Omental fat pad (tissue), 4 donors: ENCODE results near the gene SLC35F3. TPM values are rescaled to one million over a fixed set of nuclear protein-coding genes. Genes with fewer than 3 reads are reported as not detected.

Experiments used
- ATAC-seq: fragments of 150-250 bp; one replicate; pipeline ENCODE4 v1.9.1; 2016; ENCODE audit warnings: mild to moderate bottlenecking, moderate library complexity; ENCODE audit not compliant: low FRiP score
- DNase-seq: peaks from one replicate; pipeline ENCODE4 v3.0.0-alpha.2; 2019; ENCODE audit warnings: low spot score
- CTCF ChIP-seq, 3 donors: fragments of 450-650 bp; IDR thresholded peaks; one replicate each; pipeline ENCODE4 v1.5.1; 2016 to 2017; ENCODE audit warnings: antibody characterized with exemption in 3 of 3, mild to moderate bottlenecking in 3 of 3, moderate library complexity in 2 of 3
- total RNA-seq, 4 donors: library from RNA; depleted of rRNA; stranded (reverse); fragments of >200 nt; gene quantifications; one replicate each; pipeline ENCODE4 v1.1.0, GENCODE V29; 2016

The SLC35F3 gene
- total RNA-seq, 4 donors from 2014 or later: 0.09 TPM; not detected in 3

- no peak for TF ChIP-seq CTCF (IDR thresholded peaks at IDR 0.05)
- ATAC-seq (no peak), DNase-seq (no peak)
These were observed 326.0 kb downstream of the SLC35F3 start for GRCh38 chr1:234230414-234230862.

- no peak for ATAC-seq
- no peak for TF ChIP-seq CTCF (IDR thresholded peaks at IDR 0.05)
- no peak for DNase-seq
These were observed 326.8 kb downstream of the SLC35F3 start for GRCh38 chr1:234231061-234231892.

GRCh38 chr1:234231893-234232276 lies 327.4 kb downstream of the SLC35F3 start:
- ATAC-seq (no peak), DNase-seq (no peak)
- no peak for TF ChIP-seq CTCF (IDR thresholded peaks at IDR 0.05)

- DNase-seq (no peak), ATAC-seq (no peak)
- no peak for TF ChIP-seq CTCF (IDR thresholded peaks at IDR 0.05)
These were observed 329.7 kb downstream of the SLC35F3 start for GRCh38 chr1:234234199-234234598.

- no peak for ATAC-seq
- TF ChIP-seq CTCF (IDR thresholded peaks at IDR 0.05): no peak
- DNase-seq: no peak
These were observed 331.0 kb downstream of the SLC35F3 start for GRCh38 chr1:234235434-234235881.

- no peak for DNase-seq
- TF ChIP-seq CTCF (IDR thresholded peaks at IDR 0.05): no peak
- ATAC-seq: no peak
These were observed 332.9 kb downstream of the SLC35F3 start for GRCh38 chr1:234237393-234237792.

GRCh38 chr1:234238060-234238459 lies 333.6 kb downstream of the SLC35F3 start:
- DNase-seq: no peak
- no peak for TF ChIP-seq CTCF (IDR thresholded peaks at IDR 0.05)

More at GRCh38 chr1:234238060-234238459, 333.6 kb downstream of the SLC35F3 start:
- no peak for ATAC-seq
